Left forelimb (tissue), 1 donor: ENCODE data around the gene SCIMP.
"Not testable (repeated sequence)": the region's sequence is repeated elsewhere in the genome, so short reads cannot be mapped to it uniquely, and the experiment has no call there.

Source experiments
- DNase-seq: peaks from one replicate; pipeline ENCODE4 v3.0.0-alpha.2; 2018; ENCODE audit warnings: low spot score

Gene SCIMP

DNA sequence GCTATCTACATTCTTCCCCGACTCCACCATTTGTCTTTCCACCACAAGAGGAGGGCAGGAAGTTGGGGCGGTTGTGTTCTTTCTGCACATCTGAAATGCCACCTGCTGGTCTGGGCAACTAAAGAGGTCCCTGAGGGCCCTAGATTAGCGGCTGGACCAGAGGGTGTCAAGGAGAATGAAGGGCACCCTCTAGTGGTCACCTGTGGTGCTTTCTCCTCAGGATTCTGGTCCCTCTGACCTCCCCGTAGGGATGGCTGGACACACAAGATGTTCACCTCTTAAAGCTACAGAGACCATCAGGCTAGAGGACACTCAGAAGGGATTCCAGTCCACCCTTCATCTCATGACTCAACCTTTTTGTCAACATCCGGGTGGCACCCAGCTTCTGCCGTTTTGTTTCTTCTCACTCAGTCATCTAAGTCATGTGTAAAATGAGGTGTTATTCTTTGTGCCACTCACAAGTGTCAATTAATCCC, 2.9 kb upstream of the SCIMP start:
- DNase-seq, result no peak

DNA sequence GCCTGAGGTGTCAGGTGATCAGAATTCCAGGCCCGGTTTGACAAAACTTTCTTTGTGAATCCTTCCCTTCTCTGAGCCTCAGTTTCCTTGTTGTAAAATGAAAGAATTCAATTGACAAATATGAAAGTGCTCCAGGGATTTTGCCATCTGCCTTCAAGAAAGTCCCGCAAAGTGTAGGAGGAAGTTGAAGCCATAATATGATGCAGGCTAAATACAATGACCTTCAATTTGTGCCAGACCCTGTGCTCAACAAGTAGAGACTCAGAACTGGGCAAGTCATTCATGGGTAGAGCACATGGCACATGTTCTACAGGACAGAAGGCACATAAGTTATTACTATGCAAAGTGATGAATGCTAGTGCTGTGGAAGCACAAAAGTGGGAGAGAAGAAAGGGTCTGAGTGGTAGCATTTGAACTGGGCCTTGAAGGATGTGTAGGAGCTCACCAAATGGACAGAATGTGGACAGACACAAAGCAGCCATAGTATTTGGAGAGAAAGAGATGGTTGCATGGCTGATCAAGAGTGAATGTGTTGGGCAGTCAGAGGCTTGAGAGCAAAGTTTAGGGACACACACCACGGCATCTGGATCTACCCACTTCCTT, 2.4 kb upstream of the SCIMP start:
- no peak for DNase-seq

DNA sequence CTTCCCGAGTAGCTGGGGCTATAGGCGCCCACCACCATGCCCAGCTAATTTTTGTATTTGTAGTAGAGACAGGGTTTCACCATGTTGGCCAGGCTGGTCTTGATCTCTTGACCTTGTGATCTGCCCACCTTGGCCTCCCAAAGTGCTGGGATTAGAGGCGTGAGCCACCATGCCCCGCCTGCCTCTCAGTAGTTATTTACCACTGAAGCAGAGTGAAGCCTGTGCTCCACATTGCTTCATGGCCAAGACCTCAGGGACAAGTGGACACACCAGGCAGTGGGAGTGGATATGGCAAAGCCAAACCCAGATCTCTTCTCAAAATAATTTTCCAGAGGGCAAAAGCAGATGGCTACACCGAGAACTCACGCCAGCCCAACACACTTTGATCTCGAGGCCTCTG, 1.2 kb downstream of the SCIMP start:
- DNase-seq, result not testable (repeated sequence)

DNA sequence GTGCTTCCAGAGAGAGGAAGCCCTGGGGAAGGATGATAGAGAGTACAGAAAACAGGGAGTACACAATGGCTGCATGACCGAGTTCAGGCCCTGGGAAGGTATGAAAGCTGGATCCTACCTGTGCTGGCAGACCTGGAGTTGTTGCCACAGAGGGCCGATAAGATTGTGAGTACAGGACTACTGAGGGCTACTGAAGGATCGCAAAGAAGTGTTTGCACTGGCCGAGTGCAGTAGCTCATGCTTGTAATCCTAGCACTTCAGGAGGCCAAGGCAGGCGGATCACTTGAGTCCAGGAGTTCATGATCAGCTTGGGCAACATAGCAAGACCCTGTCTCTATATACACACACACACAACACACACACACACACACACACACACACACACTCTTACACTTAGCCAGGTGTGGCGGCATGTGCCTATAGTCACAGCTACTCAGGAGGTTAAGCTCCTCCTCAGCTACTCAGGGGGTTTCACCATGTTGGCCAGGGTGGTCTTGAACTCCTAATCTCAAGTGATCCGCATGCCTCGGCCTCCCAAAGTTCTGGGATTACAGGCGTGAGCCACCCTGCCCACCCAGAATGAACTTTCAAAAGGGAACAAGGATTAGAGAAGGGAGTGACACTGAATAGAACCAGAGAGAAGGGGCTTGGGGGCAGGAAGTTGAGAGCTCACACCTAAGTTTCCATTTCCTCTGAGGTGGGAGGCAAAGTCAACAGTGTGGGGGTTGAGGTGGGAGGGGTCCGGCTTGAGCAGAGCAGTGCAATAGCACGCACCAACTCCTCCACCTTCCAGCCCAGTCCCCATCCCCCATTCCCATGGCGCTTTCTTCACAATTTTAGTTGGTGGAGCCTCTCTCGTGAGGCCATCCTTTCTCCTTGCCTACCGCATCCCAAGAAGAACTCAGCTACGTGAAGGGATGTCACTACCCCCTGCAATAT, 7.5 kb downstream of the SCIMP start:
- DNase-seq, result no peak

DNA sequence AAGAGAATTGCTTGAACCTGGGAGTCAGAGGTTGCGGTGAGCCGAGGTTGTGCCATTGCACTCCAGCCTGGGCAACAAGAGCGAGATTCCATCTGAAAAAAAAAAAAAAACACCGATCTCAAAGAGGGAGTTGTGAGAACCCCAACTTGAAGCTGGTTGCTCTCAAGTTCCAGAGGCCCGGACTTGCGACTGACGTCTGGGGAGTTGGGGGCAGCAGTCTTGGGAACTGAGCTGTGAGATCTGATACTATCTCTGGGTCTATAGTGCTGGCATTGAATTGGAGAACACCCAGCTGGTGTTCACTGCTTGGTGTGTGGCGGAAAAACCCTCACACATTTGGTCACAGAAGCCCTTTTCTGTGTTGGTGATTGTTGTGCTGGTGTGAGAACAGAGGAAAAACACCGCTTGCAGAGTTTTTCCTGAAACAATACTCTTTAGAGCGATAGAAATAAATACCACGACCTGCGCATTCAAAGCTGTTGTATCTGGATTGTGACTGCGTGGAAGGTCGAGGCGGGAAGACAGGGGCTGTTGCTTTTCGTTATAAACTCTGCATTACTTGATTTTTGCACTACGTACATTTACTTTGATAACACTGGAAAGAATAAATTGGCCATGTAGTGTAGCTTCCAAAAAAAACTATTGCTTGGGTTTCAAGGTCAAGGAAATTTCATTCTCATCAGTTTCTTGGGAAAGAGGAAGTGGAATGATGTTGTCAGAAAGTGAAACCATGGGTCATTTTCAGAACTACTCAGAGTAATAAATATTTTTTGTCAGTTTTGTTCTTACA, 8.8 kb downstream of the SCIMP start:
- no peak for DNase-seq

DNA sequence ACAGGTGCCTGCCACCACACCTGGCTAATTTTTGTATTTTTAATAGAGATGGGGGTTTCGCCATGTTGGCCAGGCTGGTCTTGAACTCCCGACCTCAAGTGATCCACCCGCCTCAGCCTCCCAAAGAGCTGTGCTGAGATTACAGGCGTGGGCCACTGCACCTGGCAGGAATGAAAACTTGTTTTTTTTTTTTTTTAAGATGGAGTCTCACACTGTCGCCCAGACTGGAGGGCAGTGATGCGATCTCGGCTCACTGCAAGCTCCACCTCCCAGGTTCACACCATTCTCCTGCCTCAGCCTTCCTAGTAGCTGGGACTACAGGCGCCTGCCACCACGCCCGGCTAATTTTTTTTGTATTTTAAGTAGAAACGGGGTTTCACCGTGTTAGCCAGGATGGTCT, 12.7 kb downstream of the SCIMP start:
- not testable (repeated sequence) for DNase-seq

DNA sequence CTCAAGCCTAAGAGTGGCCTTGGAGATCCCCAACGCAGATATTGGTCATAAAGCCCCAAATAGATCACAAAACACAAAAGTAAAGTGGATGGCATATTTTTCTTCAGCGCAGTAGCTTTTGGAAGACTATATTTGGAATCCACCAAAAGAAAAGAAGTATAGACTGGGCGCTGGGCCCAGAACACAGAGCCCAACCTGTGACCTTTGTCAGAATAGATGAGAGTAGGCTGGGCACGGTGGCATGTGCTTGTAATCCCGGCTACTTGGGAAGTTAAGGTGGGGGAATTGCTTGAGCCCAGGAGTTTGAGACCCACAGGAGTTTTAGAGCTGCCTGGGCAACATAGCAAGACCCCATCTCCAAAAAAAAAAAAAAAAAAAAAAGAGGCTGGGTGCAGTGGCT, 14.6 kb downstream of the SCIMP start:
- no peak for DNase-seq

DNA sequence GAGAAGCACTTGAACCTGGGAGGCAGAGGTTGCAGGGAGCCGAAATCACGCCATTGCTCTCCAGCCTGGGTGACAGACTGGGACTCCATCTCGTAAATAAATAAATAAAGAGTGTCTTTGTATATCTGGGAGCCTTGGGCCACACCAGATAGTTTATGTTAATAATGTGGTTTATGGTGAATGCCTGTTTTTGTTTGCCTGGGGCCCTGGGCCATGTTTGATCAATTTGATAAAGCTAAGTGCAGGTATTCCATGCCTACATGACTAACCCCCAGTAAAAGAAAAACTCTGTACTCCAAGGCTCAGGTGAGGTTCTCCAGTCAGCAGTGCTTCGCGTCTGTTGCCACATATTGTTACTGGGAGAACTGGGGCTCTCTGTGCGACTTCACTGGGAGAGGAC, 15.1 kb downstream of the SCIMP start:
- no peak for DNase-seq

DNA sequence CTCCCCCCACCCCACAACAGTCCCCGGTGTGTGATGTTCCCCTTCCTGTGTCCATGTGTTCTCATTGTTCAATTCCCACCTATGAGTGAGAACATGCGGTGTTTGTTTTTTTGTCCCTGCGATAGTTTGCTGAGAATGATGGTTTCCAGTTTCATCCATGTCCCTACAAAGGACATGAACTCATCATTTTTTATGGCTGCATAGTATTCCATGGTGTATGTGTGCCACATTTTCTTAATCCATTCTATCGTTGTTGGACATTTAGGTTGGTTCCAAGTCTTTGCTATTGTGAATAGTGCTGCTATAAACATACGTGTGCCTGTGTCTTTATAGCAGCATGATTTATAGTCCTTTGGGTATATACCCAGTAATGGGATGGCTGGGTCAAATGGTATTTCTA, 17.1 kb downstream of the SCIMP start:
- DNase-seq, result not testable (repeated sequence)

DNA sequence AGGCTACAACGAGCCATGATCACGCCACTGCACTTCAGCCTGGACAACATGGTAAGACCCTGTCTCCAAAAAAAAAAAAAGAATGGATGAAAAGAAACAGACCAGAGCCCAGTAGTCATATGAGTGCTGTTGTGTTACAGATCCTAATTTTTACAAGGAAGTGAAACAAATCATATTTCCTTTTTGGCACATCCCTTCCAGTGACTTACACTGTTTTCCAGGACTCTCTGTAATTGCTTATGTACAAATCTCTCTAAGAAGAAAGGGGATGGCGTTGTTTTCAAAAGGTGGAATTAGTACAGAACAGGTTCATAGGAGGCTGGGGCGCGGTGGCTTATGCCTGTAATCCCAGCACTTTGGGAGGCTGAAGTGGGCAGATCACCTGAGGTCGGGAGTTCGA, 23.2 kb downstream of the SCIMP start:
- DNase-seq, result no peak

DNA sequence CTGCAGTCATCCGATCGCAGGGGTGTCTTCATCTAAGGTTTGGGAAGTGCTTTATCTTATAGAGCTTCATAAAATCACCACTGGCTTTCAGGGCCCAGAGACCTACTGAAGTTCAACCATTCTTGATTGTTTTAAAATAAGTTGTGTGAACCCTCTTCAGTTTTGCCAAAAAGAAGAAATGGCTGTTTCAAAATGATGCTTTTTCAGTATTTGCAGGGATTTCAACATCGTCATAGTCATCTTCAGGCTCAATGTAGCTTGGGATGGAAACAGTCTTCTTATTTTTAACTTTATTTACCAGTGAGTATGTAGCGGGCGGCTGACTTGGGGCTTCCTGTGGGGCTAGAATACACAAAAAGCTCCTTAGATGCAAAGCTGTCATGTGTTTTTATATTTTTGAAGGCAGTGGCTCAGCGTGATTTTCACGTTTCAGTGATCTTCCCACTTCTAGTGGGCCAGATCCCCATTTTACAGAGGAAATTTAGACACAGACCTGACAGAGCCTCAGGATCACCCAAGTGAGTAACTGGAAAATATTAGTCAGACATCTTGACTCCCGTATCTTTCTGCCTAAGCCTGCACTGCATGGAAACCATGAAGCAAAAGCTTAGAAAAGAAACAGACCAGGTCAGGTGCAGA, 23.9 kb downstream of the SCIMP start:
- DNase-seq, result no peak

DNA sequence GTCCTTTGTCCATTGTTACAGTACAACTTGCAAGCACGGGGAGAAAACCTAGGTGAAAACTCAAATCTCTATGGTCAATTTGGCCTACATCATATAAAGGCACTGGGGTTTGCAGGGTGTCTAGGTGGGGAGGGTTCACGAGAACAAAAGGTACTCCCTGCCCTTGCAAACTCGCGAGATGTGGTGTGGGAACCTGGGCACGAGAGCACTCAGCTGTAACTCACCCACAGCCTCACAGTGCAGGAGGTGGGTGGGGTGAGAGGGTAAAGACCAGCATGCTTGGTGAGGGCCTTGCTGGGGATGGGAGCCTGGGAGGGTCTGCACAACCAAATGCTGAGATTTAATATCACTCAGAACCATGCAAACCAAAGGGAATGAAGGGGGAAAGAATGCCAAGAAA, 24.6 kb downstream of the SCIMP start:
- DNase-seq, result no peak

DNA sequence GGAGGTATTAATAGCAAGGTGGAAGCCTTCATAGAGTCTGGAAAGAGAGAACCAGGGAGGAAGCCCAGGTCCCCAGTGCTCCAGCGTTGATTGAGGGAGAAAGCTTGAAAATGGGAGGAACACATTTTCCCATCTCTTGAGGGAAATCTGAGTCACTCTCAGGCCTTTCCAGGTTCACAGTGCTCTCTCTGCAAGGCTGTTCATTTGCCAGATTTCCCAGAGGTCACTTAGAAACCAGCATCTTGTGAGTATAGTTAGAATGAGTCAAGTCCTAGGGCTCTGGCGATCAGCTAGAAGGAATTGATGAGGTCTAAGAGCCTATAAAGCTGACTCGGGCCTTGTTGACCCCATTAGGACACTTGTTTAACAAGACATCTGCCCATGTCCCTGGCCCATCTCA, 25.3 kb downstream of the SCIMP start:
- DNase-seq, result no peak

DNA sequence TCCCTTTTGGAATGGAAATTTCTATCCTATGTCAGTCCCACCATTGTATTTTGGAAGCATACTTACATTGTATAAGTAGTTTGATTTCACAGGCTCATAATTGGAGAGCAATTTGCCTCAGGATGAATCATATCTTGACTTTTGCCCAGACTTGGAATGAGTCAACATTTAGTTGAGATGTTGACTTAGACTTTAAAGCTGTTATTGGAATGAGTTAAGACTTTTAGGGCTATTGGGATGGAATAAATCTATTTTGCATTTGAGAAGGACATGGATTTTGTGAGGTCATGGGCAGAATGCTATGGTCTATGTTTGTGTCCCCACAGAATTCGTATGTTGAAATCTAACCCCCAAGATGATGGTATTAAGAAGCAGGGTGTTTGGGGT, 30.8 kb downstream of the SCIMP start:
- DNase-seq, result no peak

DNA sequence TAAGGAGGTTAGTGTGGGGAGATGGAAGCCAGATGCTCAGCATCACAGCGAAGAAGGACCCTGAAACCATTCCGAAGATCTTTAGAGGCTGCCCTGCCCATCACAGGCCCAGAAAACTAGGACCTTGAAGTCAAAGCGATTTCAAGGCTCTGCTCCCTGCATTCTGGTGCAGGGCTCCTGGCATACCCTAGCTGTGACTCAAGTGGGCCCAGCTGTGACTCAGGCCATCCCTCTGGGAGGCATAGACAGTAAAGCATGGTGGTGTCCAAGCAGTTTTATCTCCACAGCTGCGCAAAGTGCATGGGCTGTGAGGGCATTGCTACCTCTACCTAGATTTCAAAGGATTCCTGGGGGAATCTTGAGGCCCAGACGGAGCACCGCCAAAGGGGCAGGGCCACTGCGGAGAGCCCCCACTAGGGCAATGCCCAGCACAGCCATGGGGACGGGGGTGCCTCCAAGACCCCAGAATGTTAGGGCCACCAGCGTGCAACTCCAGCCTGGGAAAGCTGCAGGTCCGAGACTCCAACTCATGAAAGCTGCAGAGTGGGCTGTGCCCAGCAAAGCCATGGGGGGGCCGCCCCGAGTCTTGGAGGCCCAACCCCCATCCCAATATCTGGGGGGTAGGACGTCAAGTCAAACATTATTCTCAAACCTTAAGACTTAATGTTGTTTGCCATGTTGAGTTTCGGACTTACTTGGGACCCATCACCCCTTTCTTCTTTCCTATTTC, 31.3 kb downstream of the SCIMP start:
- no peak for DNase-seq

DNA sequence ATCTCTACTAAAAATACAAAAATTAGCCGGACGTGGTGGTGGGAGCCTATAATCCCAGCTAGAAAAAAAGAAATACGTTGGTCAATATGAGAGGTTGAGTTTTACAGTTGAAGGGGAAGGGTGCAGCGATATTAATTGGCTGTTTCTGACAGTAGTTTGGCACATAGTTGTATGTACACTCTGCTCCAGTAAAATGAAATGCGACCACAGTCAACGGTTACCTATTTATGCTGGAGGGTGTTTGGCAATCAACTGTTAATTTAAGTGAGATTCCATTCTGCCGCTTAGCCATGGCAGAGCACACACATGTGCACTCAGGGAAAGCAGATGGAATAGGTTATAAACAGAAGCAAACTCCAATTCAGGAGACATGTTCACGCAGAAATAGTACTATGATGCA, 33.6 kb downstream of the SCIMP start:
- DNase-seq, result no peak

DNA sequence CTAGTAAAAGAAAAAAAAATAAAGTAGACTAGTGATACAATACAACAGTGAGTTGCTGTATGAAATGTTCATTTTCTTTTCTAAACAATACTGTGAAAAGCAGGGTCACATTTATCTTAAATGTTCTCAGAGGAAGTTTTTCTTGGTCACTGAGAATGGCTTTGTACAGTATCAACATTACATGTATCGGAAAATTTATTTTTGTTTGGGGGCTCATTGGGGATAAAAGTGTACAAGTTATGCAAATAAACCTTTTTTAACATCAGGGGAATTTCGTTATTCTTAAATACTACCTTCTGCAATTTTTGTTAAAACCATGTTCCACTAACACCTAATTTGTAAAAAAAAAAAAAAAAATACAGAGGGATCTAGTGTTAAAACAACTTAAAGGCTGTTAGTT, 34.3 kb downstream of the SCIMP start:
- no peak for DNase-seq

DNA sequence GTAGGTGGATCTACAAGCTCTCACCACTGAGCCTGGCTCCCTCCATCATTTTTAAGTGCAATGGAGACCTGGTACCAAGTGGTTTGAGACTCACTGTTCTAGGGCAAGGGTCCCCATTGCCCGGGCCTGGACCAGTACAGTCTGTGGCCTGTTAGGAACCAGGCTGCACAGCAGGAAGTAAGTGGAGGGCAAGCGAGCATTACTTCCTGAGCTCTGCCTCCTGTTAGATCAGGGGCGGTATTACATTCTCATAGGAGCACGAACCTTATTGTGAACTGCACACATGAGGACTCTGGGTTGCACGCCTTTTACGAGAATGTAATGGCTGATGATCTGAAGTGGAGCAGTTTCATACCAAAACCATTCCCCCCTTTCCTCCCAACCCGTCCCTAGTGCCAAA, 36.2 kb downstream of the SCIMP start:
- DNase-seq, result no peak

DNA sequence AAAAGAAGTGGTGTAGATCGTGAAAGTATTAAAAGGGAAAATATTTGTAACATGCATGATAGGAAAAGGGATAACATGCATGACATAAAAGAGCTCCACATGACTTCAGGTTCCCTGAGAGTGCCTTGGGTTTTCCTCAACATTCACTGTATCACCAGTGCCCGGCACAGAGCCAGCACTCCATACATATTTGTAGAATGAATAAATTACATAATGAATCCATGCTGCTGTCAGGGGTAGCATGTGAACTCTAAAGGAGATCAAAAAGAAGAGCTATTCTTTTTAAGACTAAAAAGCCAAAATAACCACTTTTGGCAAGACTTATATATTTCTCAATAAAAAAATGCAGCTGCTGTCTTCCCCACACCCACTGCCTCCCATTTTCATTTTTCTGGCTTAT, 40.3 kb downstream of the SCIMP start:
- DNase-seq, result no peak

DNA sequence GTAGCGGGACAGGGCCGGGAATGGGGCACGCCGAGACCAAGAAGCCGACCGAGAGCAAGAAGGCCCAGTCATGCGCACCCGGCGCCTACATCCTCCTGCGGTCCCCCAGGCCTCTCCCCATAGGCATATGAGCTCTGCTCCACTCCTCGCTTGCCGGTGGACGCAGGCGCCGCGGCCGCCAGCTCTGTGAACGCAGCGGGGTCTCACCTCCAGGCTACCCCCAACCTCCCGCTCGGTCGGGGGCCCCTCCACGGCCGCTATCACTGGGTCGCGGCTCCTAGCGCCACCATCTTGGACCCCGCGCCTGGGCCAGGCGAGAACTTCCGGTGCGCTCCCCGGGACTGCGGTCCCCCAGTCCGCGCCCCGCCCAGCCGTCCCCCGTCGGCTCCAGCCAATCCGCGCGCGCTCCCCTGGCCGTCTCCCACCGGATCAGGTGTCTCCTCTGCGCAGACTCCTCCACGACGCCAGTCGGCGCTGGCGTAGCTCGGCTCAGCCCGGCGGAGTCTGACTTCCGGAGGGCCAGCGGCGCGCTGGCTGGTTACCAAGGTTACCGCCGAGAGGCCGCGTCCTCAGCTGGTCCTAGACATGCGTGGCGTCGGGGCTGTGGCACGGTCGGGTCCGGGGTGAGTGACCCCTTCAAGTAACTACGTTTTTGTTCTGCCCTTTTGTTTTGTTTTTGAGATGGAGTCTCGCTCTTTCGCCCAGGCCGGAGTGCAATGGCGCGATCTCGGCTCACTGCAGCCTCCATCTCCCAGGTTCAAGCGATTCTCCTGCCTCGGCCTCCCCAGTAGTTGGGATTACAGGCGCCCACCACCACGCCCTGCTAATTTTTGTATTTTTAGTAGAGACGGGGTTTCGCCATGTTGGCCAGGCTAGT, 42.9 kb downstream of the SCIMP start, which contains the start of gene ZNF594:
TSS of gene ZNF594 (minus strand) at position 328 of the 877 bp plus-strand sequence. CDS start 7,612 bp downstream, outside the sequence.
- peak; percentile 98 for DNase-seq
